ENCODE data around the gene SLC44A1. TPM values are rescaled to one million over a fixed set of nuclear protein-coding genes. Genes with fewer than 3 reads are reported as not detected.

The SLC44A1 gene
- total and polyA plus RNA-seq, 2 donors from 2014 or later, result 17.4 to 42.3 TPM

- intact Hi-C loops (cut with DNase I), result no loop called here
- Histone ChIP-seq H3K36me3 (ENCODE audit: control insufficient read depth in 2 of 3, insufficient read depth in 3 of 3, low read length in 3 of 3) (no peaks in the 10 kb centered on the region), H3K9me3 (ENCODE audit: control insufficient read depth in 2 of 3, insufficient read depth in 1 of 3, low read length in 3 of 3) (no peaks in the 10 kb centered on the region), H3K27me3 (ENCODE audit: control insufficient read depth, insufficient read depth, low read length) (no peaks in the 10 kb centered on the region), H3K4me3 (ENCODE audit: low read length in 3 of 3) (peak overlapping the region in 1 of 3 donors; percentile 28), H3K9ac (ENCODE audit: low read length in 3 of 3) (no peak overlapping the region), H3K4me1 (ENCODE audit: control insufficient read depth in 2 of 3, insufficient read depth in 2 of 3, low read depth in 1 of 3, low read length in 3 of 3) (peaks cover 3 to 10% (median 4%) of the 10 kb centered on the region in 3 donors), H3K27ac (ENCODE audit: low read depth in 2 of 2, low read length in 2 of 2) (no peak overlapping the region)
- FAIRE-seq, result no peak
- TF ChIP-seq, protein P1, sequence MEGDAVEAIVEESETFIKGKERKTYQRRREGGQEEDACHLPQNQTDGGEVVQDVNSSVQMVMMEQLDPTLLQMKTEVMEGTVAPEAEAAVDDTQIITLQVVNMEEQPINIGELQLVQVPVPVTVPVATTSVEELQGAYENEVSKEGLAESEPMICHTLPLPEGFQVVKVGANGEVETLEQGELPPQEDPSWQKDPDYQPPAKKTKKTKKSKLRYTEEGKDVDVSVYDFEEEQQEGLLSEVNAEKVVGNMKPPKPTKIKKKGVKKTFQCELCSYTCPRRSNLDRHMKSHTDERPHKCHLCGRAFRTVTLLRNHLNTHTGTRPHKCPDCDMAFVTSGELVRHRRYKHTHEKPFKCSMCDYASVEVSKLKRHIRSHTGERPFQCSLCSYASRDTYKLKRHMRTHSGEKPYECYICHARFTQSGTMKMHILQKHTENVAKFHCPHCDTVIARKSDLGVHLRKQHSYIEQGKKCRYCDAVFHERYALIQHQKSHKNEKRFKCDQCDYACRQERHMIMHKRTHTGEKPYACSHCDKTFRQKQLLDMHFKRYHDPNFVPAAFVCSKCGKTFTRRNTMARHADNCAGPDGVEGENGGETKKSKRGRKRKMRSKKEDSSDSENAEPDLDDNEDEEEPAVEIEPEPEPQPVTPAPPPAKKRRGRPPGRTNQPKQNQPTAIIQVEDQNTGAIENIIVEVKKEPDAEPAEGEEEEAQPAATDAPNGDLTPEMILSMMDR (IDR thresholded peaks at IDR 0.05; ENCODE audit: borderline replicate concordance, extremely low read depth, insufficient read depth), result no peak
- DNase-seq, result no peak
Measured at GRCh38 chr9:105242062-105242461, 2.4 kb upstream of the SLC44A1 start.

- Histone ChIP-seq H3K36me3 (ENCODE audit: control insufficient read depth in 2 of 3, insufficient read depth in 3 of 3, low read length in 3 of 3) (no peaks in the 10 kb centered on the region), H3K27me3 (ENCODE audit: control insufficient read depth, insufficient read depth, low read length) (no peaks in the 10 kb centered on the region), H3K27ac (ENCODE audit: low read depth in 2 of 2, low read length in 2 of 2) (no peak overlapping the region), H3K4me1 (ENCODE audit: control insufficient read depth in 2 of 3, insufficient read depth in 2 of 3, low read depth in 1 of 3, low read length in 3 of 3) (peaks cover 3 to 10% (median 4%) of the 10 kb centered on the region in 3 donors), H3K4me3 (ENCODE audit: low read length in 3 of 3) (peak overlapping the region in 2 of 3 donors; percentile 10 to 28), H3K9ac (ENCODE audit: low read length in 3 of 3) (peak overlapping the region in 1 of 3 donors; percentile 10), H3K9me3 (ENCODE audit: control insufficient read depth in 2 of 3, insufficient read depth in 1 of 3, low read length in 3 of 3) (no peaks in the 10 kb centered on the region)
- TF ChIP-seq, protein P1 (IDR thresholded peaks at IDR 0.05; ENCODE audit: borderline replicate concordance, extremely low read depth, insufficient read depth), result no peak
- peak in 1 of 5 donors; percentile 50 for DNase-seq
- intact Hi-C loops (cut with DNase I), result no loop called here
- FAIRE-seq, result no peak
Measured at GRCh38 chr9:105242557-105242956, 1.9 kb upstream of the SLC44A1 start.

DNA sequence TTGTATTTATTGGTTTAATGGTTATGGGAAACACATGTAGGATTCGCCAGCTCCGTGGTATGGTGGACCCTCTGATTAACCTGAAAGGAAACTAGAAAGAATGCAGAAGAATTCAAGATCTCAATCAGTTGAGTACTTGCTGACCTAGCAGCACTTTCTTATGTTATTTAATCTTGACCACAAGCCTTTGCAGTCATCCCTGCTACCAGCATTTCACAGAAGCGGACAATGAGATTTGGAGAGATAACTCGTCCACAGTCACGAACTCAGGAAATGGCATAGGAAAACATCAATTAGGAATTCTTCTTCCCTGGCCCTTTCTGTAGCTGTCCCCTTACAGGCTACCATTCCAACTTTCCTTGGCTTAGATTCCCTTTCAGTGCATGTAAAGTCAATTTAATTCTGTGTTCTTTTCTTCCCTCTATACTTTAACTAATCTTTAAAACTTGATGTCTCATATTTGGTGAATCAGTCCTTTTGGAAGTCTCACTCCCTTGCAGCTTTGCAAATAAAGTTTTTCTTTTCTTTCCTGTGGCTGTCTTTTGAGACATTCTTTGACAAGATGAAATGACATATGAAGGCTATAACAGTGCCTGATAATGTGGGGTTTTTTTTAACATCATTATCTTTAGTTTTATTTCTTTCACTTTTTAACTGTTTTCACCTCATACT is 1.3 kb upstream of the SLC44A1 start:
- H3K9me3 ChIP-seq (ENCODE audit: control insufficient read depth in 2 of 3, insufficient read depth in 1 of 3, low read length in 3 of 3), result no peaks in the 10 kb centered on the region
- H3K4me3 ChIP-seq (ENCODE audit: low read length in 3 of 3), result no peak overlapping the region
- peak overlapping the region in 1 of 3 donors; percentile 10 for H3K9ac ChIP-seq (ENCODE audit: low read length in 3 of 3)
- H3K27me3 ChIP-seq (ENCODE audit: control insufficient read depth, insufficient read depth, low read length), result no peaks in the 10 kb centered on the region
- no peak overlapping the region for H3K27ac ChIP-seq (ENCODE audit: low read depth in 2 of 2, low read length in 2 of 2)
- TF ChIP-seq, protein P1 (IDR thresholded peaks at IDR 0.05; ENCODE audit: borderline replicate concordance, extremely low read depth, insufficient read depth), result no peak
- DNase-seq (peak in 1 of 5 donors; percentile 34), FAIRE-seq (no peak)
- H3K4me1 ChIP-seq (ENCODE audit: control insufficient read depth in 2 of 3, insufficient read depth in 2 of 3, low read depth in 1 of 3, low read length in 3 of 3), result peaks cover 3 to 10% (median 4%) of the 10 kb centered on the region in 3 donors
- intact Hi-C loops (cut with DNase I), result no loop called here
- H3K36me3 ChIP-seq (ENCODE audit: control insufficient read depth in 2 of 3, insufficient read depth in 3 of 3, low read length in 3 of 3), result no peaks in the 10 kb centered on the region
